Activated T-cell treated with anti-CD3 and anti-CD28 coated beads for 48 hours (primary cell): ENCODE results near the gene DGLUCY.
"Not testable (repeated sequence)": the region's sequence is repeated elsewhere in the genome, so short reads cannot be mapped to it uniquely, and the experiment has no call there.

ENCODE experiments used
- DNase-seq: peaks from one replicate; pipeline ENCODE4 v3.0.0-alpha.2; 2020; ENCODE audit warnings: low read depth

DGLUCY gene

GRCh38 chr14:91113829-91114078 is at the start of gene DGLUCY:
TSS of gene DGLUCY (plus strand) at chr14:91114073. CDS start at chr14:91160295, 46,222 bp downstream.
- peak; percentile 67 for DNase-seq

DNA sequence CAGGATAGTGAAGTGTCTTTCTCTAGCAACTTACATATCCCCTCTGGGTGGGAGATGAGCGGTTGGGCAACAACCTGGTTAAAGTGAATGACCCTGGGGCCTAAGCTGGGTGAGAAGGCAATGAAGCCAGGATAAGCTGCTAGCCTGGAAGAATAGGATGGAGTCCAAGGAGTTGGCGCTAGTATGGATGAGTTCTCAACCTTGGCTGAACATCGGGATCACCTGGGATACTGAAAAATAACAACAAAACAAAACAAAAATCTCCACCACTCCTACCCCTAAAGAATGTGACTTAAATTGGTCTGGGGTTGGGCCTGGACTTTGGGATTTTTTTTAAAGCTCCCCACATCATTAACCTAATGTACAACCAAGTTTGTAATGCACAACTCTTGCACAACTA is 48.6 kb upstream of the DGLUCY start:
- DNase-seq: no peak

- no peak for DNase-seq
These were observed 46.7 kb upstream of the DGLUCY start for GRCh38 chr14:91067186-91067585.

- DNase-seq: no peak
These were observed 45.2 kb upstream of the DGLUCY start for GRCh38 chr14:91068642-91069041.

GRCh38 chr14:91070572-91070971 is 43.3 kb upstream of the DGLUCY start:
- no peak for DNase-seq

DNA sequence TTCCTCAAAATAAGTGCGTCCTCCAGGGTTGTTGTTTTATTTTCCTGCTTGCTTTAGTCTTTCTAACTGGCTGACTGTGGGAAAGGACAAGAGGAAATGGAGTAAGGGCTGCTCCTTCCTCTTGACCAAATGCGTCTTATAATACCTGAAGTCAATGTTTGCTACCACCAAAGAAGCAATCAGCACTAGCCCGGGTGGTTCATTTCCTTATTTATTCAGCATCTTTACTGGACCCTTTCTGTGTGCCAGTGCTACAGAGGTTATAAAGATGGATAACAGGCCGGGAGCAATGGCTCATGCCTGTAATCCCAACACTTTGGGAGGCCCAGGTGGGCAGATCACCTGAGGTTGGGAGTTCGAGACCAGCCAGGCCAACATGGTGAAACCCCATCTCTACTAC is 38.3 kb upstream of the DGLUCY start:
- no peak for DNase-seq

DNA sequence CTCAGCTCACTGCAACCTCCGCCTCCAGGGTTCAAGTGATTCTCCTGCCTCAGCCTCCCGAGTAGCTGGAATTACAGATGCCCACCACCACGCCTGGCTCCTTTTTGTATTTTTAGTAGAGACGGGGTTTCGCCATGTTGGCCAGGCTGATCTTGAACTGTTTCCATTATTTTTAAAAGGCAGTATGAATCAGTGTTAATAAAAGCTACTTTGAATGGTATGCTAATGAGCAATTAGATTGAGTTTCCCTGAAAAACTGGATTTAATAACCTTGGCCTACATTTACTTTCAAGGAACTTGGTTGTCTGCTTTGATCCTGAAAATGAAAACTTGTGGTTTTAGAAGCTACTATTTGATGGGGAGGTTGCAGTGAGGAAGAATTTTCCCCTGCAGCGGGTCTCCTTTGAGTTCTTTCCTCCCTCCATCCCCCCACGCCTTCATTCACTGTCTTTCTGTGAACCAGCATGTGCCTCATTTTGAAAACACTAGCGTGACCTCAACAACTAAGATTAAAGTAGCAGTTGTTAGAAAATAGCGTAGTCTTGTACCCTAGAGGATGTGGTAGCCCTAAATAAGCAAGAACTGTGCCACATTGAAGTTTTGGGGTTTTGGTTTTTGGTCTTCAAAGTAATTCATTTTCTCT is 35.7 kb upstream of the DGLUCY start:
- DNase-seq: peak; percentile 24

DNA sequence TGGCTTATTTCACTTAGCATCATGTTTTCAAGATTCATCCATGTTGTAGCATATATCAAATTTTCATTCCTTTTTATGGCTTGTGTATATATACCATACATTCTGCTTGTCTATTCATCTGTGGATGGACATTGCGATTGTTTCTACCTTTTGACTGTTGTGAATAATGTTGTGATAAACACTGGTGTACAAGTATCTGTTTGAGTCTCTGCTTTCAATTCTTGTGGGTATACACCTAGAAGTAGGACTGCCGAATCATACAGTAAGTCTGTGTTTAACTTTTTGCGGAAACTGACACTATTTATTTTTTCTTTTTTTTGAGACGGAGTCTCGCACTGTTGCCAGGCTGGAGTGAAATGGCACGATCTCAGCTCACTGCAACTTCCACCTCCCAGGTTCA is 33.8 kb upstream of the DGLUCY start:
- DNase-seq: no peak

DNA sequence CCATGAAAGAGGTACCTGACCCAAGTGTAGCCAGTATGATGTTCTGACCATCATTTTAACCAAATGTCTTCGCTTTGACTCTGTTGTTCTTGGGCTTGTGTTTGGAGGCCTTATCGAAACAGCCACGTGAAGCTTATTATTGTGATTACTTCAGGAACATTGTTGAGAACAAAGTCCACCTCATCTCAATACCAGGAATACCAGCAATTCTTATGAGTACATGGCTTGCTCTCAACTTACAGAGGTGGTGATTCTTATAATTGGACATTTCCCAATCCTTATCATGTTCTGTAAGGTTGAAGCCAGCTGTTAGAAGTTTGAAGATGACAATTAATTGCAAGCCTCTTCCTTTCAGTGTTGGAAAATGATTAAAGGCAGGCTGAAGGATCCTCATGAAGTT is 31.6 kb upstream of the DGLUCY start:
- DNase-seq: no peak

GRCh38 chr14:91084516-91084915 is 29.4 kb upstream of the DGLUCY start:
- no peak for DNase-seq

- DNase-seq: not testable (repeated sequence)
These were observed 26.4 kb upstream of the DGLUCY start for GRCh38 chr14:91087470-91087869.

GRCh38 chr14:91088585-91089235 is 25.2 kb upstream of the DGLUCY start:
- no peak for DNase-seq

DNA sequence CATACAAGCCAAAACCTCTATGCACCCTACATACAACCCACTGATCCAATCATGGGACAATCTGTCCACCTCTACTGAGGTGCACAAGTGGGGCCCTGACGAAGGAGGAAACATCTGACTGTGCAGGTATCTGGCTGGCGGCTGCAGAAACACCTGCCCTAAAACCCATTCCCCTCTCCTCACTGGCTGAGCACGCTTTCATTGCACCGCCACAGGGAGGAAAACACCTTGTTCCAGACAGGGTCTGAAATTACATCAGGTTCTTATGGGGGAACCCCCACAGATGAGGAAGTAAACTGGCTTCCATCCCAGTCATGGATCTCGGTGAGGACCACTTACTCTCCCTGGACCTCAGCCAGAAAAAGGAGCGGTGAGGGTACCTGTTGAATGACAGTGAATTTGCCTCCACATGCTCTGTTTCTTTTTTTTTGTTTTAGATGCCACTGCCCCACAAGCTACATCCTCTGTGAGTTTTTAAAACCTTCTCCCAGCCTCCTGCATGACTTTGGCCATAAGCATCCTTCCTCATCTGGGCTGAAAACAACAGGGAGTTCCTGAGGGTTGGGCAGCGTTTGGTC is 23.8 kb upstream of the DGLUCY start:
- no peak for DNase-seq

GRCh38 chr14:91090743-91091142 is 23.1 kb upstream of the DGLUCY start:
- DNase-seq: no peak

GRCh38 chr14:91092073-91092472 is 21.8 kb upstream of the DGLUCY start:
- no peak for DNase-seq

- DNase-seq: not testable (repeated sequence)
These were observed 20.0 kb upstream of the DGLUCY start for GRCh38 chr14:91093743-91094472.

- no peak for DNase-seq
These were observed 19.1 kb upstream of the DGLUCY start for GRCh38 chr14:91094772-91095171.

GRCh38 chr14:91095178-91095577 is 18.7 kb upstream of the DGLUCY start:
- DNase-seq: no peak

GRCh38 chr14:91097657-91098056 is 16.2 kb upstream of the DGLUCY start:
- not testable (repeated sequence) for DNase-seq

- no peak for DNase-seq
These were observed 15.3 kb upstream of the DGLUCY start for GRCh38 chr14:91098591-91098990.

DNA sequence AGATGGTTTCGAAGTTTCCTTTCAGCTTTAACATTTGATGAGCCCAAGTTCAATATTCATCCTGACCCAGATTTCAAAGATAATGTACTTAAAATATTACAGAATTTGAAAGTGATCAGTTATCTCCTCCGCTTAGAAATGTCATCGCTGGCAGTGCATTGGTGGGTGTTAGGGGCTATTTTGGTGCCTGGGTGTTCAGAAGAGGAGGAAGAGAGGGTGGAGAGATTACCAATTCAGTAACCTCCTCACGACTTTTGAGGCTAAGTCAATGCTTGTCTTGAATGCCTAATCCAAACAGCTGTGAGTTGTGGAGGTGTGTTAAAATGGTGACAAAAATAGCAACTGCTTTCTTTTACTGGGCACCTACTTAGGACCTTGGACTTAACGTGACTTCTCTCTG is 13.8 kb upstream of the DGLUCY start:
- DNase-seq: no peak

GRCh38 chr14:91103116-91103515 is 10.8 kb upstream of the DGLUCY start:
- DNase-seq: no peak

GRCh38 chr14:91108941-91109611 is 4.8 kb upstream of the DGLUCY start:
- no peak for DNase-seq
